GM18498 (cell line): ENCODE measurements around the gene EDC4.
"Not testable (repeated sequence)": the region's sequence is repeated elsewhere in the genome, so short reads cannot be mapped to it uniquely, and the experiment has no call there.

Source experiments
- ATAC-seq: cut with Tn5 transposase; IDR thresholded peaks from one replicate; pipeline ENCODE4 v1.9.1; 2021; ENCODE audit warnings: mild to moderate bottlenecking, moderate library complexity; ENCODE audit not compliant: unreplicated experiment

Gene EDC4

GRCh38 chr16:67893743-67894399, 21.0 kb downstream of the EDC4 start:
- ATAC-seq, result no peak

GRCh38 chr16:67897231-67897630, 24.4 kb downstream of the EDC4 start:
- ATAC-seq, result no peak

- ATAC-seq, result no peak
Measured at GRCh38 chr16:67901734-67902133, 28.9 kb downstream of the EDC4 start.

- no peak for ATAC-seq
Measured at GRCh38 chr16:67902831-67903230, 30.0 kb downstream of the EDC4 start.

- ATAC-seq, result no peak
Measured at GRCh38 chr16:67907397-67908180, 34.7 kb downstream of the EDC4 start.

- ATAC-seq, result no peak
Measured at GRCh38 chr16:67909056-67909742, 36.3 kb downstream of the EDC4 start.

GRCh38 chr16:67910158-67910557, 37.3 kb downstream of the EDC4 start:
- no peak for ATAC-seq

GRCh38 chr16:67914758-67915495, 42.1 kb downstream of the EDC4 start:
- ATAC-seq, result no peak

- not testable (repeated sequence) for ATAC-seq
Measured at GRCh38 chr16:67915496-67915769, 42.6 kb downstream of the EDC4 start.

- ATAC-seq, result no peak
Measured at GRCh38 chr16:67915831-67916723, 43.2 kb downstream of the EDC4 start.

GRCh38 chr16:67917140-67917851, 44.4 kb downstream of the EDC4 start:
- ATAC-seq, result no peak

- no peak for ATAC-seq
Measured at GRCh38 chr16:67917852-67918236, 45.0 kb downstream of the EDC4 start.

GRCh38 chr16:67919622-67920221, 46.9 kb downstream of the EDC4 start:
- ATAC-seq, result no peak

- no peak for ATAC-seq
Measured at GRCh38 chr16:67922221-67922620, 49.4 kb downstream of the EDC4 start.

- ATAC-seq, result no peak
Measured at GRCh38 chr16:67922740-67923139, 49.9 kb downstream of the EDC4 start.

- ATAC-seq, result no peak
Measured at GRCh38 chr16:67923414-67924116, 50.7 kb downstream of the EDC4 start.

- ATAC-seq, result no peak
Measured at GRCh38 chr16:67924140-67924906, 51.5 kb downstream of the EDC4 start.

GRCh38 chr16:67926181-67926750, 53.4 kb downstream of the EDC4 start:
- no peak for ATAC-seq
